GM12892 (cell line): ENCODE results near the gene TBC1D22A.
"Not testable (repeated sequence)": the region's sequence is repeated elsewhere in the genome, so short reads cannot be mapped to it uniquely, and the experiment has no call there.

Experiments used
- DNase-seq: peaks from one replicate; pipeline ENCODE4 v3.0.0; 2011; ENCODE audit not compliant: insufficient read length
- FAIRE-seq: peaks from 2 replicates; lab custom pipeline; 2011; peaks lifted over from hg19 to GRCh38; lab: Jason Lieb, UNC
- POLR2A ChIP-seq: IDR thresholded peaks from 2 replicates; pipeline ENCODE4 v1.6.1; 2011; ENCODE audit warnings: low read depth, low read length, control low read depth
- POLR2AphosphoS5 ChIP-seq: IDR thresholded peaks from 2 replicates; pipeline ENCODE4 v1.6.1; 2011; ENCODE audit warnings: low read depth, low read length, control low read depth
- TAF1 ChIP-seq: IDR thresholded peaks from 2 replicates; pipeline ENCODE4 v1.6.1; 2011; ENCODE audit warnings: low read depth, mild to moderate bottlenecking, control low read depth, low read length, borderline replicate concordance

Gene TBC1D22A

GRCh38 chr22:46972901-46973831, 210.7 kb downstream of the TBC1D22A start:
- no peak for FAIRE-seq

GRCh38 chr22:46974077-46974476, 211.6 kb downstream of the TBC1D22A start:
- no peak for FAIRE-seq
- DNase-seq, result no peak
- TF ChIP-seq POLR2AphosphoS5, result no peak
- no peak for TF ChIP-seq POLR2A
- TF ChIP-seq TAF1, result no peak

More at GRCh38 chr22:46972901-46973831, 210.7 kb downstream of the TBC1D22A start:
- TF ChIP-seq TAF1, result no peak
- TF ChIP-seq POLR2A, result no peak
- DNase-seq, result no peak

- TF ChIP-seq POLR2A (no peak), TAF1 (no peak), POLR2AphosphoS5 (no peak)
- no peak for FAIRE-seq
Measured at GRCh38 chr22:46974631-46975585, 212.5 kb downstream of the TBC1D22A start.

GRCh38 chr22:46976143-46976542, 213.7 kb downstream of the TBC1D22A start:
- TF ChIP-seq POLR2A (no peak), TAF1 (no peak), POLR2AphosphoS5 (no peak)
- DNase-seq, result no peak
- FAIRE-seq, result no peak

More at GRCh38 chr22:46974631-46975585, 212.5 kb downstream of the TBC1D22A start:
- DNase-seq, result no peak

GRCh38 chr22:46976598-46976997, 214.1 kb downstream of the TBC1D22A start:
- DNase-seq (no peak), FAIRE-seq (no peak)
- no peak for TF ChIP-seq TAF1

GRCh38 chr22:46977656-46978343, 215.3 kb downstream of the TBC1D22A start:
- DNase-seq, result no peak
- no peak for FAIRE-seq
- TF ChIP-seq POLR2AphosphoS5, result no peak
- no peak for TF ChIP-seq POLR2A
- TF ChIP-seq TAF1, result no peak

- not testable (repeated sequence) for FAIRE-seq, DNase-seq
Measured at GRCh38 chr22:46978668-46979067, 216.2 kb downstream of the TBC1D22A start.

GRCh38 chr22:46979506-46979905, 217.1 kb downstream of the TBC1D22A start:
- FAIRE-seq (no peak), DNase-seq (no peak)
- TF ChIP-seq POLR2AphosphoS5 (no peak), POLR2A (no peak), TAF1 (no peak)

- no peak for TF ChIP-seq POLR2A
- no peak for TF ChIP-seq TAF1
- FAIRE-seq (no peak), DNase-seq (no peak)
Measured at GRCh38 chr22:46980392-46980791, 217.9 kb downstream of the TBC1D22A start.

GRCh38 chr22:46982635-46983034, 220.2 kb downstream of the TBC1D22A start:
- DNase-seq (no peak), FAIRE-seq (no peak)
- TF ChIP-seq POLR2AphosphoS5, result no peak

GRCh38 chr22:46983046-46983445, 220.6 kb downstream of the TBC1D22A start:
- TF ChIP-seq POLR2A, result no peak
- no peak for TF ChIP-seq POLR2AphosphoS5
- no peak for TF ChIP-seq TAF1
- DNase-seq (no peak), FAIRE-seq (no peak)
